ENCODE measurements around the gene GARIN3.
"Not testable (repeated sequence)": the region's sequence is repeated elsewhere in the genome, so short reads cannot be mapped to it uniquely, and the experiment has no call there.

The GARIN3 gene

DNA sequence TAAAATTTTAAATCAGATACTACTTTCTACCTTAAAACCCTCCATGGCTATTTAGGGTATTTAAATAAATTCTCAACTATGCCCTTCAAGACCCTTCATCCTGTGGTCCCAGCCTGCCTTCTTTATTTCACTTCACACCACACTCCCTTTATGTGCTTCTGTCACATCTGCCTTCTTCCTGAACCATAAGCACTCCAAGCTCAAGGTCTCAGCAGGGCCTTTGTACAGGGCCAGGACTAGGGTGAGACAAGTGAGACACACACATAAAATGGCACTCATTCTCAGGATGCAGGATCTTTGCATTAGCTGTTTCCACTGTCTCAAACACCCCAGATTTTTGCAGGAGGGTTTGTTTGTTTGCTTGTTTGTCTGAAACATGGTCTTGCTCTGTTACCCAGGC is 22.2 kb upstream of the GARIN3 start:
- H3F3A ChIP-seq (ENCODE audit: control insufficient read depth, insufficient read depth), result no peaks in the 10 kb centered on the region
- no peaks in the 10 kb centered on the region for H3K9me2 ChIP-seq (replicated peaks; ENCODE audit: control insufficient read depth, low read length)
- no peaks in the 10 kb centered on the region for H3K4me1 ChIP-seq (ENCODE audit: control insufficient read depth, low read length)
- H3K4me2 ChIP-seq (ENCODE audit: low read length), result no peak overlapping the region
- no peak overlapping the region for H3K27ac ChIP-seq (ENCODE audit: low read depth, low read length)
- H3K27me3 ChIP-seq (ENCODE audit: control insufficient read depth, low read length), result peaks cover 5% of the 10 kb centered on the region; the same call in 1 of the 2 replicates
- H3K79me2 ChIP-seq (ENCODE audit: control insufficient read depth, low read length), result no peaks in the 10 kb centered on the region
- H3K9me3 ChIP-seq (ENCODE audit: control insufficient read depth, insufficient read depth, low read length), result no peaks in the 10 kb centered on the region
- H4K20me1 ChIP-seq (ENCODE audit: control insufficient read depth, insufficient read depth, low read depth, low read length), result no peaks in the 10 kb centered on the region
- no peaks in the 10 kb centered on the region for H3K36me3 ChIP-seq (ENCODE audit: control insufficient read depth, low read length)
- TF ChIP-seq, protein P1, sequence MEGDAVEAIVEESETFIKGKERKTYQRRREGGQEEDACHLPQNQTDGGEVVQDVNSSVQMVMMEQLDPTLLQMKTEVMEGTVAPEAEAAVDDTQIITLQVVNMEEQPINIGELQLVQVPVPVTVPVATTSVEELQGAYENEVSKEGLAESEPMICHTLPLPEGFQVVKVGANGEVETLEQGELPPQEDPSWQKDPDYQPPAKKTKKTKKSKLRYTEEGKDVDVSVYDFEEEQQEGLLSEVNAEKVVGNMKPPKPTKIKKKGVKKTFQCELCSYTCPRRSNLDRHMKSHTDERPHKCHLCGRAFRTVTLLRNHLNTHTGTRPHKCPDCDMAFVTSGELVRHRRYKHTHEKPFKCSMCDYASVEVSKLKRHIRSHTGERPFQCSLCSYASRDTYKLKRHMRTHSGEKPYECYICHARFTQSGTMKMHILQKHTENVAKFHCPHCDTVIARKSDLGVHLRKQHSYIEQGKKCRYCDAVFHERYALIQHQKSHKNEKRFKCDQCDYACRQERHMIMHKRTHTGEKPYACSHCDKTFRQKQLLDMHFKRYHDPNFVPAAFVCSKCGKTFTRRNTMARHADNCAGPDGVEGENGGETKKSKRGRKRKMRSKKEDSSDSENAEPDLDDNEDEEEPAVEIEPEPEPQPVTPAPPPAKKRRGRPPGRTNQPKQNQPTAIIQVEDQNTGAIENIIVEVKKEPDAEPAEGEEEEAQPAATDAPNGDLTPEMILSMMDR (IDR thresholded peaks at IDR 0.05; ENCODE audit: low read depth, low read length, poor library complexity, severe bottlenecking), result no peak
- no peak for TF ChIP-seq EZH2phosphoT487 (IDR thresholded peaks at IDR 0.05; ENCODE audit: borderline replicate concordance, low read length)
- no peak overlapping the region for H3K4me3 ChIP-seq (ENCODE audit: low read length)

DNA sequence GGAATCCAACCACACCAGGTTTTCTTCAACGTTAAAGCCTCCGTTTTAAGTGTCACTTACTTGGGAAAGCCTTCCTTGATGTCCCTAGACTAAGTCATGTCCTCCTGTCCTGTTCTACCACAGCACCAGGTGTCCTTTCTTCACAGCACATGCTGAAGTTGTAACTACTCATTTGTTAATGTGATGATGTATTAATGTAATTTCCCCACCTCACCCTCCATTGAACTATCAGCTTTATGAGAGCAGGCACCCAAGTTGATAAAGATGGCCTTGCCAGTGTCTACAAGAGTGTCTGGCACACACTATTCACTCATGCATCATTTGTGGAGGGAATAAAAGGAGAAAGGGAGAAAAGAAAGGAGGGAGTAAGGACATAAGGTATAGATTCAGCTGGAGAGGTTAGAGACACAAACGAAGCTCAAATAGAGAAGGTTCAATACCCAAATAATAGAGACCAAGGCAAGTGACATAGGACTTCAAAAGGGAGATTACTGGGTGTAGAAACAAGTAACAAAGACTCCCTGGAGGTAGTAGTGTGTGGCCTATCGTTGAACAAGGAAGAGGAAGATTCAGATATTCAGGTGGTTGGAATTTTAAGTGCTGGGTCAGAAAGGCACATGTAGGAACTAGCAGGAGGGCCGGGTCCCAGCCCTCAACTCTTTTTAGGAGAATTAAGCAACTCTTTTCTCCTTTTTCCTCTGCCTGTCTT is 21.1 kb upstream of the GARIN3 start:
- peaks cover 9% of the 10 kb centered on the region for H3K27me3 ChIP-seq (ENCODE audit: control insufficient read depth, low read length)
- no peak overlapping the region for H3K4me2 ChIP-seq (ENCODE audit: low read length)
- no peaks in the 10 kb centered on the region for H3K9me3 ChIP-seq (ENCODE audit: control insufficient read depth, insufficient read depth, low read length)
- no peak overlapping the region for H3K27ac ChIP-seq (ENCODE audit: low read depth, low read length)
- TF ChIP-seq, protein P1 (IDR thresholded peaks at IDR 0.05; ENCODE audit: low read depth, low read length, poor library complexity, severe bottlenecking), result no peak
- no peak for TF ChIP-seq EZH2phosphoT487 (IDR thresholded peaks at IDR 0.05; ENCODE audit: borderline replicate concordance, low read length)
- H3F3A ChIP-seq (ENCODE audit: control insufficient read depth, insufficient read depth), result no peaks in the 10 kb centered on the region
- H3K79me2 ChIP-seq (ENCODE audit: control insufficient read depth, low read length), result no peaks in the 10 kb centered on the region
- H3K4me3 ChIP-seq (ENCODE audit: low read length), result no peak overlapping the region
- no peaks in the 10 kb centered on the region for H3K4me1 ChIP-seq (ENCODE audit: control insufficient read depth, low read length)
- H4K20me1 ChIP-seq (ENCODE audit: control insufficient read depth, insufficient read depth, low read depth, low read length), result no peaks in the 10 kb centered on the region
- no peaks in the 10 kb centered on the region for H3K9me2 ChIP-seq (replicated peaks; ENCODE audit: control insufficient read depth, low read length)
- no peaks in the 10 kb centered on the region for H3K36me3 ChIP-seq (ENCODE audit: control insufficient read depth, low read length)

DNA sequence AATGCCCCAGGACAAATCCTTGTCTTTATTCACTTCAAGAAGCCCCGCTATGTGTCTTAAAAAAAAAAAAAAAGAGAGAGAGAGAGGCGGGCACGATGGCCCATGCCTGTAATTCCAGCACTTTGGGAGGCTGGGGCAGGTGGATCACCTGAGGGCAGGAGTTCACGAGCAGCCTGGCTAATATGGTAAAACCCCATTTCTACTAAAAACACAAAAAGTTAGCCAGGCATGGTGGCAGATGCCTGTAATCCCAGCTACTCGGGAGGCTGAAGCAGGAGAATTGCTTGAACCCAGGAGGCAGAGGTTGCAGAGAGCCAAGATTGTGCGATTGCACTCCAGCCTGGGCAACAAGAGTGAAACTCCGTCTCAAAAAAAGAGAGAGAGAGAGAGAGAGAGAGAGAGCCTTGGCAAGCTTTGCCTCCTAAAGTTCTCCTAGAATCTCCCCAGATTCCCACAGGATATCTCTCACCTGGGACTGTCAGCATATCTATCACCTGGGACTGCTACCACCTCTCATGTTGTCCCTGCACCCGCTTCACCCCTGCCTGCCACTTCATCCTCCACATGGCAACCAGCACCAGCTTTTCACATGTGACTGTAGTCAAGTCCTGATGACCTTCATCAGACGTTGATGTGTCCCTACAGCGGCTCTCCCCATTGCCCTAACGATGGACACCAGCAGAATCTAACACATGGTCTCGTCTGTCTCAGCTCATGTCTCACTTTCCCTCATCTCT is 20.4 kb upstream of the GARIN3 start:
- Histone ChIP-seq H3K27me3 (ENCODE audit: control insufficient read depth, low read length) (peaks cover 13% of the 10 kb centered on the region), H4K20me1 (ENCODE audit: control insufficient read depth, insufficient read depth, low read depth, low read length) (no peaks in the 10 kb centered on the region), H3K4me3 (ENCODE audit: low read length) (no peak overlapping the region), H3F3A (ENCODE audit: control insufficient read depth, insufficient read depth) (no peaks in the 10 kb centered on the region), H3K9me3 (ENCODE audit: control insufficient read depth, insufficient read depth, low read length) (no peaks in the 10 kb centered on the region), H3K27ac (ENCODE audit: low read depth, low read length) (no peak overlapping the region), H3K4me1 (ENCODE audit: control insufficient read depth, low read length) (no peaks in the 10 kb centered on the region), H3K4me2 (ENCODE audit: low read length) (no peak overlapping the region), H3K79me2 (ENCODE audit: control insufficient read depth, low read length) (no peaks in the 10 kb centered on the region), H3K36me3 (ENCODE audit: control insufficient read depth, low read length) (no peaks in the 10 kb centered on the region), H3K9me2 (replicated peaks; ENCODE audit: control insufficient read depth, low read length) (no peaks in the 10 kb centered on the region)
- TF ChIP-seq EZH2phosphoT487 (IDR thresholded peaks at IDR 0.05; ENCODE audit: borderline replicate concordance, low read length), result no peak
- TF ChIP-seq, protein P1 (IDR thresholded peaks at IDR 0.05; ENCODE audit: low read depth, low read length, poor library complexity, severe bottlenecking), result no peak

DNA sequence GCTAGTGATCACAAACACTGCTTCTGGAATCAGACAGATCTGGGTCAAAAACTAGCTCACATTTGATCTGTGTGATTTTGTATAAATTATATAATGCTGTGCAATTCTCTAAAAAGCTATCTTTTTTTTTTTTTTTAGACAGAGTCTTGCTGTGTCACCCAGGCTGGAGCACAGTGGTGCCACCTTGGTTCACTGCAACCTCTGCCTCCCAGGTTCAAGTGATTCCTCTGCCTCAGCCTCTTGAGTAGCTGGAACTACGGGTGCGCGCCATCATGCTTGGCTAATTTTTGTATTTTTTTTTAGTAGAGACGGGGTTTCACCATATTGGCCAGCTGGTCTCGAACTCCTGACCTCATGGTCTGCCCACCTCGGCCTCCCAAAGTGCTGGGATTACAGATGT is 19.1 kb upstream of the GARIN3 start:
- H3K36me3 ChIP-seq (ENCODE audit: control insufficient read depth, low read length); H3K9me3 ChIP-seq (ENCODE audit: control insufficient read depth, insufficient read depth, low read length); H3K4me1 ChIP-seq (ENCODE audit: control insufficient read depth, low read length); H3K27ac ChIP-seq (ENCODE audit: low read depth, low read length); H3K79me2 ChIP-seq (ENCODE audit: control insufficient read depth, low read length); H3K4me2 ChIP-seq (ENCODE audit: low read length); H3K4me3 ChIP-seq (ENCODE audit: low read length); H4K20me1 ChIP-seq (ENCODE audit: control insufficient read depth, insufficient read depth, low read depth, low read length); H3K9me2 ChIP-seq (replicated peaks; ENCODE audit: control insufficient read depth, low read length); H3F3A ChIP-seq (ENCODE audit: control insufficient read depth, insufficient read depth): not testable (repeated sequence)
- H3K27me3 ChIP-seq (ENCODE audit: control insufficient read depth, low read length), result peaks cover 17% of the 10 kb centered on the region
